ENCODE results near the gene LGALS9C. TPM values are rescaled to one million over a fixed set of nuclear protein-coding genes. Genes with fewer than 3 reads are reported as not detected.
"Not testable (repeated sequence)": the region's sequence is repeated elsewhere in the genome, so short reads cannot be mapped to it uniquely, and the experiment has no call there.

LGALS9C gene
- polyA plus RNA-seq, 1 experiment = 0.15 TPM

GRCh38 chr17:18507729-18508128, 31.1 kb downstream of the LGALS9C start:
- H3K27me3 ChIP-seq (ENCODE audit: control insufficient read depth, insufficient read depth, low read length); H3K36me3 ChIP-seq (ENCODE audit: control insufficient read depth, insufficient read depth, low read length); POLR2A ChIA-PET; H3K4me3 ChIP-seq (ENCODE audit: low read depth, low read length); CTCF ChIA-PET; DNase-seq (ENCODE audit: low read depth): not testable (repeated sequence)

DNA sequence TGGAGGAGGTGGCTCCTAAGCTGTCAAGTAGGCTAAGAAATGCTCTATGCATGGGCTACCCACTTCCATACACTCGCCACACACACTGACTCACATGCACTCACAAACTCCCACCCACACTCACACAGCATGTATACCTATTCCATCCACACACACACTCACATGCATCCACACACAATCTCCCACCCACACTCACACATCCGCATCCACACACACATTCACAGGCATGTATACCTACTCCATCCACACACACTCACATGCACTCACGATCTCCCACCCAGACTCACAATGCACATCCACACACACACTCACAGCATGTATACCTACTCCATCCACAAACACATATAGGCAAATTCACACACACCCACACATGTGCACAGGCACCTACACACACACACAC, 32.1 kb downstream of the LGALS9C start:
- H3K27me3 ChIP-seq (ENCODE audit: control insufficient read depth, insufficient read depth, low read length); CTCF ChIA-PET; H3K36me3 ChIP-seq (ENCODE audit: control insufficient read depth, insufficient read depth, low read length); H3K4me3 ChIP-seq (ENCODE audit: low read depth, low read length); DNase-seq (ENCODE audit: low read depth); POLR2A ChIA-PET: not testable (repeated sequence)

GRCh38 chr17:18521100-18521499, 44.5 kb downstream of the LGALS9C start:
- H3K4me3 ChIP-seq (ENCODE audit: low read depth, low read length); DNase-seq (ENCODE audit: low read depth); H3K36me3 ChIP-seq (ENCODE audit: control insufficient read depth, insufficient read depth, low read length); POLR2A ChIA-PET; H3K27me3 ChIP-seq (ENCODE audit: control insufficient read depth, insufficient read depth, low read length); CTCF ChIA-PET: not testable (repeated sequence)

GRCh38 chr17:18525015-18525414, 48.4 kb downstream of the LGALS9C start:
- H3K36me3 ChIP-seq (ENCODE audit: control insufficient read depth, insufficient read depth, low read length); CTCF ChIA-PET; POLR2A ChIA-PET; H3K4me3 ChIP-seq (ENCODE audit: low read depth, low read length); H3K27me3 ChIP-seq (ENCODE audit: control insufficient read depth, insufficient read depth, low read length); DNase-seq (ENCODE audit: low read depth): not testable (repeated sequence)

GRCh38 chr17:18526168-18526800, 49.7 kb downstream of the LGALS9C start:
- H3K36me3 ChIP-seq (ENCODE audit: control insufficient read depth, insufficient read depth, low read length); H3K27me3 ChIP-seq (ENCODE audit: control insufficient read depth, insufficient read depth, low read length); CTCF ChIA-PET: not testable (repeated sequence)

DNA sequence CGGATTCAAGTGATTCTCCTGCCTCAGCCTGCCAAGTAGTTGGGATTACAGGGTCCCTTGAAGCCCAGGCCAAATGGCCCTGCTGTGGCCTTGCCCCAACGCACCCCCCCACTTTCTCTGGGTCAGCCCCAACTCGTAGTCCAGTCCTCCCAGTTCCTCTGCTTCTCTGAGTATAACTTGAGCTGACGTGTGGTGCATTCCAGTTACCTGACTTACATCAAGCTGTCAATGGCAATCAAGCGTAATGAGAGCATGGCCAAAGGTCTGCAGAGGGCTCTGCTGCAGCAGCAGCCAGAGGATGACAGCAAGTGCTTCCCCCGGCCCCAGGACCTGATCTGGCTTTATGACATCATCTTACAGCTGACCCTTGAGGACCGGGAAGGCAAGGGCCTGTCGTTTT, 50.8 kb downstream of the LGALS9C start:
- DNase-seq (ENCODE audit: low read depth); H3K27me3 ChIP-seq (ENCODE audit: control insufficient read depth, insufficient read depth, low read length); H3K36me3 ChIP-seq (ENCODE audit: control insufficient read depth, insufficient read depth, low read length); CTCF ChIA-PET; H3K4me3 ChIP-seq (ENCODE audit: low read depth, low read length); POLR2A ChIA-PET: not testable (repeated sequence)

More at GRCh38 chr17:18526168-18526800, 49.7 kb downstream of the LGALS9C start:
- POLR2A ChIA-PET; H3K4me3 ChIP-seq (ENCODE audit: low read depth, low read length); DNase-seq (ENCODE audit: low read depth): not testable (repeated sequence)

- H3K36me3 ChIP-seq (ENCODE audit: control insufficient read depth, insufficient read depth, low read length); H3K4me3 ChIP-seq (ENCODE audit: low read depth, low read length); POLR2A ChIA-PET; DNase-seq (ENCODE audit: low read depth); H3K27me3 ChIP-seq (ENCODE audit: control insufficient read depth, insufficient read depth, low read length); CTCF ChIA-PET: not testable (repeated sequence)
Observed at GRCh38 chr17:18528435-18528834, 51.8 kb downstream of the LGALS9C start.

DNA sequence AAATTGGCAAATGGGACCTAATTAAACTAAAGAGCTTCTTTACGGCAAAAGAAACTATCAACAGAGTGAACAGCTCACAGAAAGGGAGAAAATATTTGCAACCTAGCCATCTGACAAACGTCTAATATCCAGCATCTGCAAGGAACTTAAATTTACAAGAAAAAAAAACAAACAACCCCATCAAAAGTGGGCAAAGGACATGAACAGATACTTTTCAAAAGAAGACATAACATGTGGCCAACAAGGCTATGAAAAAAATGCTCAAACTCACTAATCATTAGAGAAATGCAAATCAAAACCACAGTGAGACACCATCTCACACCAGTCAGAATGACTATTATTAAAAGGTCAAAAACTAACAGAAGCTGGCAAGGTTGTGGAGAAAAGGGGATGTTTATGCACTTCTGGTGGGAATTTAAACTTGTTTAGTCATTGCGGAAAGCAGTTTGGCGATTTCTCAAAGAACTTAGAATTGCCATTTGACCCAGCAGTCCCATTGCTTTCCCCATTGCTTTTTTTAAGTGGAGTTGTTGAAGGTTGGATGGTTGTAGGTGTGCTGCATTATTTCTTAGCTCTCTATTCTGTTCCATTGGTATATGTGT, 52.4 kb downstream of the LGALS9C start:
- CTCF ChIA-PET; DNase-seq (ENCODE audit: low read depth); H3K27me3 ChIP-seq (ENCODE audit: control insufficient read depth, insufficient read depth, low read length); H3K4me3 ChIP-seq (ENCODE audit: low read depth, low read length); H3K36me3 ChIP-seq (ENCODE audit: control insufficient read depth, insufficient read depth, low read length); POLR2A ChIA-PET: not testable (repeated sequence)

DNA sequence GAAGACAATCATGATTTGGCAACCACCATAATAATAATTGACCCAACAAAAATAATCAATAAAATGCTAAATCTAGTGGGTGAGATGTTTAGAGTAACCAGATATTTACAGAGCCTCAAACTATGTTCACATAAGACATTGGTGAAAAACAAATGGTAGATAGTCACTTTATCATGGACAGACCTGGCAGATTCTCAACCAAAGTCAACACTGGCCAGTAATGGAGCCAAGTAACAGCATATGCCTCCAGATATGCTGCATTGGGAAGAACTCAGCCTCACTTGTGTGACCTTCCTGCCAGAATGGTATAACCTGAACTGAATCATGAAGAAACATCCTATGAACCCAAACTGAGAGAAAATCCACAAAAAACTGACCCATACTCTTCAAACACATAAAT, 53.8 kb downstream of the LGALS9C start:
- H3K36me3 ChIP-seq (ENCODE audit: control insufficient read depth, insufficient read depth, low read length); H3K27me3 ChIP-seq (ENCODE audit: control insufficient read depth, insufficient read depth, low read length); DNase-seq (ENCODE audit: low read depth); H3K4me3 ChIP-seq (ENCODE audit: low read depth, low read length); CTCF ChIA-PET; POLR2A ChIA-PET: not testable (repeated sequence)

- DNase-seq (ENCODE audit: low read depth); POLR2A ChIA-PET; H3K27me3 ChIP-seq (ENCODE audit: control insufficient read depth, insufficient read depth, low read length); H3K36me3 ChIP-seq (ENCODE audit: control insufficient read depth, insufficient read depth, low read length); H3K4me3 ChIP-seq (ENCODE audit: low read depth, low read length); CTCF ChIA-PET: not testable (repeated sequence)
Observed at GRCh38 chr17:18542234-18542633, 65.6 kb downstream of the LGALS9C start.

- H3K36me3 ChIP-seq (ENCODE audit: control insufficient read depth, insufficient read depth, low read length); DNase-seq (ENCODE audit: low read depth); H3K27me3 ChIP-seq (ENCODE audit: control insufficient read depth, insufficient read depth, low read length); POLR2A ChIA-PET; H3K4me3 ChIP-seq (ENCODE audit: low read depth, low read length); CTCF ChIA-PET: not testable (repeated sequence)
Observed at GRCh38 chr17:18542907-18543306, 66.3 kb downstream of the LGALS9C start.

All from BJ (cell line).